HG03558 (cell line): ENCODE measurements around the gene SPTBN4.

Source experiments
- ATAC-seq: cut with Tn5 transposase; IDR thresholded peaks from one replicate; pipeline ENCODE4 v1.9.1; 2021; ENCODE audit warnings: moderate number of reproducible peaks; ENCODE audit not compliant: unreplicated experiment; ENCODE audit errors: extremely low read depth

Gene SPTBN4

DNA sequence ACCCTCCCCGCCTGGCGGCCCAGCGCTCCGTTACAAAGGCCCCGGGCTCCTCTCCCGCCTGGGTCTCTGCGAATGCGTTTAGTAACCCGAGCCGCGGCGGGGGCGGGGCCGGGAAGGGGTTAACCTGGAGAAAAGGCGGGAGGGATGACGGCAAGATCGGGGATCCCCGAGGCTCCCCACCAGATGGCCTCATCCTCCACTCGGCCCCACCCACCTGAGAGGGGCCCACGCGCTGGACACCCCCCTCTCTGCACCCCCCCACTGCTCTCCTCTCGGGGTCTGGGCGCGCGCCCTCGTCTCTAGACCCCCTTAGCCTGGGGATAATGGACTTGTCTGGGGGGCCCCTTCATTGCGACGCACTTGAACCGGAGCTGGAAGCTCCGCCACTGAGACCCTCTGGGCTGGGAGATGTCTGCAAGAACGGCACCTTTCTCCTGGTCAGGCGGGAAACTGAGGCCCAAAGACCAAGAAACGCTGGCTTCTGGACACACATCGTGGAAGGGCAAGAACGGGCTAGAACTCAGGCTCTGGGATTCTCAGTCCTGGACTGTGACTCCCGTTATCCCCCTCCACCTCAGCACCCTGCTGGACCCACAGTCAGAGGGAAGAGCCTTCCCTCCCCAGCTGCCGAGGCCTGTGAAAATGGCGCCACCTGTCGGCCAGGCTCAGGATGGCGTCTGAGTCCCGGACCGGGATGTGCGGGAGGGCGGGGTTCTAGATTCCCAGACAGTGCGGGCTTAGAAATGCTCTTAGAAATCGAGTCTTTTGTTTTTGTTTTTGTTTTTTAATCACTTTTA lies 131.5 kb downstream of the SPTBN4 start:
- ATAC-seq = no peak

DNA sequence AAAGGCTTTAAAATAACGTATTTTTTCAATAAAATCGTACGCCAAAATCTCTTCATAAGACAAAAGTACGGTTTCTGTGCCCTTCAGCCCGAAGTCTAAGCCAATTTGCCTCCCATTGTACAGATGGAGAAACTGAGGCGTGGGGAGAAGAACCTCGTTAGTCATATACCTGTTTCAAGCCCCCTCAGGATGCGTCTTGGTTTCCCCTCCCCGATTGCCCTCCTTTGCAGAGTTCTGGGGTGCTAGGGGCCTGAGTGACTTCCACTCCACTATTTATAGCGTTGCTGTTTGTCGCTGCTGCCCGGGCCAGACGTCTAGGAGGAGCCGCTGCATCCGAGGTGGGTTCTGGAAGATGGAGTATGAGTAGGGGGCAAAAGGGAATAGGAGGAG lies 132.1 kb downstream of the SPTBN4 start:
- no peak for ATAC-seq

DNA sequence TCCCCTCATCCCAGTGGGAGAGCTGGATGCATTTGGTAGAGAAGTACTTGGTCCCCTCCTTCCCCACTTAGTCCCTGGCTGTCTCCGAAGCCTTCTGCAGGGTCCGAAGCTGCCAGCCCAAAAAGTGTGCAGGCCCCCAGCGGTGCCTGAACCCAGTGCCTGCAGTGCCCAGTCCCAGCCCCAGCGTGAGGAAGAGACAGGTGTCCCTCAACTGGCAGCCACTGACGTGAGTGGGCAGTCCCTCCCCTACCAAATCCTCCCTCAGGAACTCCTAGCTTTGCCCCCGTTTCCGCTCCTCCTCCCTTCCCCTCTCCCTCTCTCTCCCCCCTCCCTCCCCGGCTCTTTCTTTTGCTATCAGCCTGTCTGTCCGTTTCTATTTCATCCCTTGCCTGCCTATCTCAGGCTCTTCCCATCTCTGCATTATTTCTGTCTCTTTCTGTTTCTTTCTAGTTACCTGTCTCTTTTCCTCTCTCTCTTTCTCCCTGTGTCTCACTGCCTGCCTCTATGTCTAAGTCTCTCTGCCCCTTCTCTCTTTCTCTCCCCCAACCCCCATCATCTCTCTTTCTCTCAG lies 132.6 kb downstream of the SPTBN4 start:
- no peak for ATAC-seq

DNA sequence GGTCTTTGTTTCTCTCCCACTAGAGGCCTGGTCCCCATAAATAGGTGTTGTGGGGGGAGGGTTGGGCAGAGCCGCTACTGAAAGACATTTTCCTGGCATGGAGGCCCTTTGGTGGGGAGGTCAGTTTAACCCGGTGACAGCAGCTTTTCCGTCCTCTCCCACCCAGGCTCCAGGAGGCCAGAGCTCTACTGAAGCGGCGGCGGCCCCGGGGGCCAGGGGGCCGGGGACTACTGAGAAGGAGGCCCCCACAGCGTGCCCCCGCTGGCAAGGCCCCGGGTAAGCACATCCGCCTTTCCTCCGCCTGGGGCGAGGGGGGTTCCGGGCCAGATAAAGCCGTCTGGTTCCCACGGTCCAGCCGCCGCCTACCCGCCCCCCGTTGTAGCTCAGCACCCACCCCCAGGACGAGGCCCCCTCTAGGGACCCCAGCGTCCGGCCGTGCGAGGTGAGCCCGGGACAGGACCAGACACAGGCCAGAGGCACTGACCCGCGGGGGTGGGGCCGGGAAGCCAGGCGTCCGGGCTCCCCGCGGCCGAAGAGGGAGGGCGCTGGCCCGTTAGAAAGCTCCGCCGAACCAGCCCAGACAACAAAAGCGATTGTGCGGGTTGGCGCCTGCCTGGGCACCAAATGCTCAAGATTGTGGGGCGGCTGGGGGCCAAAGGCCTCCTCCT lies 133.2 kb downstream of the SPTBN4 start:
- ATAC-seq = no peak

DNA sequence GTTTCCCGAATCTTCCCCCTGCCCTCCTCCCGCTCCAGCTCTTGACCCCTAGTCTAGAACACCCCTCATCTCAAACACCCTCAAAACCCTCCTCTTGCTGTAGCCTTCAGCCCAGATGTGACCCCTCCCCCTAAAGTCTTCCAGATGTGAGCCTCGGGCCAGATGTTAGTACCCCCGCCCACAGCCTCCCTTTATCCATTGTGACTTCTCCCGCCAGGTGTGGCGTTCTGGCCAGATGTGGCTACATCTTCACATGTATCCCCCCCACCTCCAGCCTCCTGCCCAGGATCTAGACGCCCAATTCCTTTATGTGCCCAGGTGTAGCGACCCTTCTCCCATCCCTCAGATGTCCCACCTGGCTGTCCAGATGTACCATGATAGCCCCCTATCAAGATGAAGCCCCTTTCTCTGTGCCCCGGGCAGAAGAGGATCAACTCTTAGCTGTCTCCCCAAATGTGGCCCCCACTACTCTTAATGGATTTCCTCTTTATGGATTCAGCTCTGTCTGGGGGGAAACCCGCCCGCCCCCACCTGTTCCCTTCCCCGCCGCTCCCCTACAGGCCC lies 133.9 kb downstream of the SPTBN4 start:
- no peak for ATAC-seq

DNA sequence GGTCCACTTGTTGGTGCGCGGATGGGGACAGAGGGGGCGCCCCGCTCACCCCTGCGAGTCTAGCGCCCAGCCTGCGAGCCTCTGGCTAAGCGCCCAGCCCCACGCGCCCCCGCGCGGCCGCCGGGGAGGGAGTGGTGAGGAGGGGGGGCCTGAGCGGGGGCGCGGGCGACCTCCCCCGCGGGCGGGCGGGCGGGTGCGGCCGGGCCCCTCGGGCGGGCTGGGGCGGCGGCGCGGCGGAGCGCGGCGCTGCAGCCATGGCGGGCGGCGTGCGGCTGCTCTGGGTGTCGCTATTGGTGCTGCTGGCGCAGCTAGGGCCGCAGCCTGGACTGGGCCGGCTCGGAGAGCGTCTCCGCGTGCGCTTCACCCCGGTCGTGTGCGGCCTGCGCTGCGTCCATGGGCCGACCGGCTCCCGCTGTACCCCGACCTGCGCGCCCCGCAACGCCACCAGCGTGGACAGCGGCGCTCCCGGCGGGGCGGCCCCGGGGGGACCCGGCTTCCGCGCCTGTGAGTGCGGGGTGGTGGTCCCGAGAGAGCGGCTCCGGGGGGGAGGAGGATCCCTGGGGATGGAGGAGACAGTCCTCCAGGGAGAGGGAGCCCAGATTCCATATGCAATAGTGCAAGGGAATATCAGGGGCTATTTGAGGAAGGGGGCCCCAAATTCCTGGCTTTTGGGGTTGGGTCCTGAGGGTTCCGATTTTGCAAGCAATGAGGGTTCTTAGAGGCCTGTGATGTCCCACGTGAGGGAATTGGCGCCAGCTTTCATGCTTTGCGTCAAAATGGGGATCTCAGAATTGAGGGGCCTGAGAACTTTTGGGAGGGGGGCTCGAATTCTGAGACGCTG lies 134.6 kb downstream of the SPTBN4 start, which contains the start of gene LTBP4:
TSS of gene LTBP4 (plus strand) at position 236 of the 841 bp plus-strand sequence. CDS start at position 255, 19 bp downstream.
- ATAC-seq = no peak

DNA sequence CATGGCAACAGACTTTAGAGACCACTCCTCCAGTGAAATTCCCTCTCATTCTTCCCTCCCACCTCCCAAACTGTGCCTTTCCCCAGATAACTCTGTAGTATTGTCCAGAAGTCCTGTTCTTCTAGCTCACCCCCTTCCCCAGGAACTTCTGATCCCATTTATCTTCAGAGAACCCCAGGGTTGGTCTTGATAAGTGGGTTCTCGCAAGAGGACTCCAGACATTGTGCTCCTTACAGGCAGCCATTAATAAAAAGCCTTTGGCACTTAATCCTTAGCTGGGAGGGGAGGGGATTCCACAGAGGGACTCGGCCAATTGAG lies 136.2 kb downstream of the SPTBN4 start:
- no peak for ATAC-seq

DNA sequence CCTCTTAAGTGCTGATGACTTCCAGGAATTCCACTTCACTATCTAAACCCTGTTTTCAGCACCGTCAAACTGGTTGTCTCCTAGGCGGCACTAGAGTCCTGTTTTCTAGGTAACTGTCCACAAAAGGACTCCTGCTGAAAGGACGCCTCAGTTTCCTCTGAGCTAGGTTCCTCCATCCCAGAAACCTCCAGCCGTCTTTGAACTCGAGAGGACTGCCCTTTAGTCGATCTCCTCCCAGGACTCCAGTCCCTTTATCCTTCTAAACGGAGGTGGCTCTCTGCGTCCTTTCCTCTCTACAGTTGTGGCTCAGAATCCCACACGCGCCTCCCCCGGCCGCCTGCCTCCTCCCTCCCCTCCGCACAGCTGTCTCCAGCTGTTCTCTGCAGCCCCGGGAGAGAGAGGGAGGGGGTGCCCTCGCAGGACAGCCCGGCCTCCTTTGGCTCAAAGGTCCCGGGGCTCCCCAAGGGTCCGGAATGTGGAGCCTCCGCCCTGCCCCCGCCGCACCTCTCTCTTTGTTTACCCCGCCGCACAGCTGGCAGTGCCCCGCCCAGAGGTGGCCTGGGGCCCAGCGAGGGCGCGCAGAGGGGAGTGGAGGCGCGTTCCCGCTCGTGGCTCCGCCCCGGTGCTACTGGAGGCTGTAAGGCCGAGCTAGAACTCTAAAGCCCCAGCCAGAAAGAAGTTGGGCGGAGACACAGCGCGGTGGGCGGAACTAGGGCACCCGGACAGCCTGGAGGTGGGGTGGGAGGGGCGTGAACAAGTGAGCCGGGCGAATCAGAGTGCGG lies 136.8 kb downstream of the SPTBN4 start:
- peak; percentile 48 for ATAC-seq

DNA sequence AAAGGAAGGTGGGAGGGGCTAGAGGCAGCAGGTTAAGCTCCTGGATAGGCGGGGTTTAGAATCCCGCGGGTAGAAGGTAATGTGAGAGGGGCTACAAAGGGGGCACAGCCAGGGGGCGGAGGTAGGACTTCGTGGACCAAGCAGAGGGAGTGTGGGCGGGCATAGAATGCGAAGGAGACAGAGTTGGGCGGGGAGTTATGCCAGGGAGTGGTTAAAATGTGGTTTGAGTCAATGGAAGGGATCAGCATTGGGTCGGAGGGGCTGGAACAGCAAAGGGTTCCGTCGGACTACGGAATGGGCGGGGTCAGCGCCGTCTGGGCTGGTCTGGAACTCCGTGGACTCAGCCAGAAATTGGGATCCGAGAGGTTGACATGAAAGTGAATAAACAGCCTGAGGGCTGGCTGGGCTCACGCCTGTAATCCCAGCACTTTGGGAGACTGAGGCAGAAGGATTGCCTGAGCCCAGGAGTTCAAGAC lies 137.4 kb downstream of the SPTBN4 start:
- no peak for ATAC-seq

DNA sequence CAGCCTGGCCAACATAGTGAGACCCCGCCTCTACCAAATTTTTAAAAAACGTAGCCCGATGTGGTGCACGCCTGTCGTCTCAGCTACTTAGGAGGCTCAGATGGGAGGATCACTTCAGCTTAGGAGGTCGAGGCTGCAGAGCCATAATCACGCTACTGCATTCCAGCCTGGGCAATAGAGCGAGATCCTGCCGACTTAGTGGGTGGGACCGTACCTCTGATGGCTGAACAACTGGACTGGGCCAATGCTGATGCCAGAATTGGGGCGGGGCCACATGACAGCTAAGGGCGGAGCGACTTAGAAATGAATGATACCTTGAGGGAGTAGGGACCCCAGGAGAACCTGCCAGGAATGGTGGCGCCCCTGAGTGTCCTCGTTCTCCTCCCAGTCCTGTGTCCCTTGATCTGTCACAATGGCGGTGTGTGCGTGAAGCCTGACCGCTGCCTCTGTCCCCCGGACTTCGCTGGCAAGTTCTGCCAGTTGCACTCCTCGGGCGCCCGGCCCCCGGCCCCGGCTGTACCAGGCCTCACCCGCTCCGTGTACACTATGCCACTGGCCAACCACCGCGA lies 137.9 kb downstream of the SPTBN4 start:
- no peak for ATAC-seq

DNA sequence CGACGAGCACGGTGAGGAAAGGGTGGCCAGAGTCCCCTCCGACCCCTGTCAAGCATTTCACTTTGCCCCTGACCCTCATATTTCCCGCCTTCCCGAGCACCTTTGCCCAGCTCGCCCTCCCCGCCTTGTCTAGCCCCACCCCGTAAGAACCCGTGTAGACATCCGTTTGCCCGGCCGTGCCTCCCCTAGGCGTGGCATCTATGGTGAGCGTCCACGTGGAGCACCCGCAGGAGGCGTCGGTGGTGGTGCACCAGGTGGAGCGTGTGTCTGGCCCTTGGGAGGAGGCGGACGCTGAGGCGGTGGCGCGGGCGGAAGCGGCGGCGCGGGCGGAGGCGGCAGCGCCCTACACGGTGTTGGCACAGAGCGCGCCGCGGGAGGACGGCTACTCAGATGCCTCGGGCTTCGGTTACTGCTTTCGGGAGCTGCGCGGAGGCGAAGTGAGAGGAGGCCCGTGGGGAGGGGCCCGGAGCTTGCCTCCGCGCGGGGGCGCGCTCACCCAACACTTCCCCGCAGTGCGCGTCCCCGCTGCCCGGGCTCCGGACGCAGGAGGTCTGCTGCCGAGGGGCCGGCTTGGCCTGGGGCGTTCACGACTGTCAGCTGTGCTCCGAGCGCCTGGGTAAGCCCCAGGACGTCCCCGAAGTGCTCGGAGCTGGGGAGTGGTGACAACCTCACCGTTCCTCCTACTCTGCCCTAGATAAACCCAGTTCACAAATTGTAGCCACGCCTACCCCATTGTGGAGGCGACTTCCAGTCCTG lies 138.6 kb downstream of the SPTBN4 start:
- ATAC-seq = no peak

DNA sequence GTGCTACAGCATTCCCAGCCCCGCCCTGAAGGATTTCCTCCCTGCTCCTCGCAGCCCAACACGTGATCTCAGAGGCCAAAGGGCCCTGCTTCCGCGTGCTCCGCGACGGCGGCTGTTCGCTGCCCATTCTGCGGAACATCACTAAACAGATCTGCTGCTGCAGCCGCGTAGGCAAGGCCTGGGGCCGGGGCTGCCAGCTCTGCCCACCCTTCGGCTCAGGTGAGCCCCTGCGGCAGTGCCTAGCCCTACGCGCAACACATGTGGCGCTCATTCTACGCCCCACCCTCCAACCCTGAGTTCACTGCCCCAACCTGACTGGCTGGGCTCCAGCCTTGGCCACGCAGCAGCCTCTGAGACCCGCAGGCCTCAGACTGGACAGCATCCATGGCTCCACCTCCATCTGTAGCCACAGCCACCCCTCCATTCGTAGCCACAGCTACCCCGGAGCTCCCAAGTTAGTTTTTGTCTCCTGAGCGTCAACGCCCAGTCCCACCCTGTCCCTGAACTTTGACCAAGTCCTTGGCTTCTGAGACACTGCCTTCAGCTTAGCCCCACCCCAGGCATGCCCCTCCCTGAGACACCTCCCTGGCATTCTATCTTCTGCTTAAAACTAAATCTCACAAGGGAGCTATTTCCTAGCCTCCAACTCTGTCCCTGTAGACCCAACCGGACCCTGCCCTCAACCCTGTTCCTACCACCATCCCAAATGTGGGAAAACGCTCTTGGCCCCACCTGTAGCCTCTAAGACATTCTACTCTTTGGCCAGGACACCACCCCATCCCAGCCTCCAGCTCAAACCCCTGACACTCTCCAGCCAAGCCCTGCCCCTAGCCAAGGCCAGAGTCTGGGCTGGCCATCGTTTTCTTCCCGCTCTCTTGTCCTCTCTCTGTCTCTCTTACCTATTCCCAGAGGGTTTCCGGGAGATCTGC lies 140.8 kb downstream of the SPTBN4 start:
- no peak for ATAC-seq

DNA sequence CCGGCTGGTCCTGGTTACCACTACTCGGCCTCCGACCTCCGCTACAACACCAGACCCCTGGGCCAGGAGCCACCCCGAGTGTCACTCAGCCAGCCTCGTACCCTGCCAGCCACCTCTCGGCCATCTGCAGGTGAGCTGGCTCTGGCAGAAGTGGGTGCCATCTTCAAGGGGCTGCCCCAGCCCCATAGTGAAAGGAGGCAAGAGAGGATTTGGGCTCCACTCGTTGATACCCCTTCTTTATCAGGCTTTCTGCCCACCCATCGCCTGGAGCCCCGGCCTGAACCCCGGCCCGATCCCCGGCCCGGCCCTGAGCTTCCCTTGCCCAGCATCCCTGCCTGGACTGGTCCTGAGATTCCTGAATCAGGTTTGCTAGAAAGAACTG lies 141.4 kb downstream of the SPTBN4 start:
- no peak for ATAC-seq

DNA sequence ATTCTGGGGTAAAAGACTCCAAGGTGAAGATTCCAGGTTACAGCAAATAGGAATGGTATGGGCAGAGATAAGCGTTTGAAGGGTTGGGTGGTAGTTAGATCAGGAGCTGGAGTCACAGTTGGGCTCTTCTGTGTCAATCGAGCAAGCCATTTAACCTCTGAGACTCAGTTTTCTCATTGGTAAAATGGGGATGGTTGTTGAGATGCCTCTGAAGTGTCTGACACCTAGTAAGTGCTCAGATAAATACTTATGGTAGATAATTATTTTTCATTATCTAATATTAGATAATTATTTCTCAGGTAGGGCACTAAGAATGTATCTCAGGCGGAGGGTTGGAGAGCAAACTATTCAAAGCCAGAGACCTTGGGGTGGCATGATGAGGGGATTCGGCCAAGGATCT lies 142.2 kb downstream of the SPTBN4 start:
- ATAC-seq = no peak

DNA sequence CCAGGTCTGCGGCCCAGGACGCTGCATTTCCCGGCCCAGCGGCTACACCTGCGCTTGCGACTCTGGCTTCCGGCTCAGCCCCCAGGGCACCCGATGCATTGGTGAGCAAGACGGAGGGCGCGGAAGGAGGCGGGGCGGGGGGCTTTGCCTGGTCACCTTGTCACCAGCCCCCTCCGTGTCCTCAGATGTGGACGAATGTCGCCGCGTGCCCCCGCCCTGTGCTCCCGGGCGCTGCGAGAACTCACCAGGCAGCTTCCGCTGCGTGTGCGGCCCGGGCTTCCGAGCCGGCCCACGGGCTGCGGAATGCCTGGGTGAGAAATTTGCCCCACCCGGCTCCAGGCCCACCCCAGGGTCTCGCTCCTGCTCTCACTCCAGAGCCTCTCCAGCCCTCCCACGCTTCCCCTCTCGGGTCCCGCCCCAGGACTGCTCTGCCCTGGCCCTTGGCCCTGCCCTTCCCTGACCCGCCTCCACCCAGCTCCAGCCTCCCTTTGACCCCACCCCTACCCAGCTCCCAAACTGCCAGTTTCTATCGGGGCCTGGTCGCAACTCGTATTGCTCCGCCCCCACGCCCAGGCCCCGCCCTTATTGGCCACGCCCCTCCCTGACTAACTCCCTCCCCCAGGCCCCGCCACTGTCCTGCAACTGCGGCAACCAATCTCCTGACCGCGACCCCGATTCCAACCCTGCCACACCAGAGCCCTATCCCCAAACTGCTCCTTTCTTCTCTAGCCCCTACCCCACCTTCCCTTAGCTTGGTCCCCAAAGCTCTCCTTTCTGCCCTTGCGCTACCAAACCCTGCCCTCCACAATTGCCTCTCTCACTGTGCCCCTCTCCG lies 143.0 kb downstream of the SPTBN4 start:
- no peak for ATAC-seq

DNA sequence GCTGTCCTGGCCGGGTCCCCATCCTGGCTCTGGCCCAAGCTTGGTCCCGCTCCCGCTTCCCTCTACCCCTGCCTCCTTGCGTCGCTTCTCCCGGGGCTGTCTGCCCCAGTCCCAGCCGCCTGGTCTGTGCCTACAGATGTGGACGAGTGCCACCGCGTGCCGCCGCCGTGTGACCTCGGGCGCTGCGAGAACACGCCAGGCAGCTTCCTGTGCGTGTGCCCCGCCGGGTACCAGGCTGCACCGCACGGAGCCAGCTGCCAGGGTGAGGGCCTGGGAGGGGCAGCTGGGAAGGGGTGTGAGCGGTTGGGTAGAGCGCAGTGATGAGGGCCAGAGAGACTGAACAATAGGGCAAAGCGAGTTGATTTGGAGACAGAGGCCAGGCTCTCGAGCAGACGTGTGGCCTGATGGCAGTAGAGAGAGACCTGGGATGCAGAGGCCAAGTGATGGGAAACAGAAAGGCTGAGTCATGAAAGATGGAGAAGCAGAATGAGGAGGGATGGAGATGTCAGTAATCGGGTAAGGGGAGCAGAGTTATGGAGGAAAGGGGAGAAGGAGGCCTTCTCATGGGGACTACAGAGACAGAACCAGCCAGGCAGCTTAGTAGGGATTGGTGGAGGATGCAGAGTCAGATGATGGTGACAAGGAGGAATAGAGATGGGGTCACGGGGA lies 143.7 kb downstream of the SPTBN4 start:
- no peak for ATAC-seq
